ENCODE data around the gene MYO10.

DNA sequence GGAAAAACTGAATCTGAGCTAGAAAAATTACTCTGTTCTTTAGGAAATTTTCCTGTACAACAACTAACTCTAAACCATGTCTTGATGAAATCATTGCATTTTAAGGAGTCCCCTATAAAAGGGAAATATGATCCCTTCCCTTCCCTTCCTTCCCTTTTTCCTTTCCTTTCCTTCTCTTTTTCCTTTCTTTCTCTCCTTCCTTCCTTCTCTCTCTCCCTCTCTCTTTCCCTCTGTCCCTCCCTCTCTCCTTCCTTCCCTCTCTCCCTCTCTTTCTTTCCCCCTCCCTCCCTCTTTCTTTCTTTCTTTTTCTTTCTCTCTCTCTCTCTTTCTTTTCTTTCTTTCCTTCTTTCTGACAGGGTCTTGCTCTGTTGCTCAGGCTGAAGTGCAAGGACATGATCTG lies 42.2 kb upstream of the MYO10 start:
- TF ChIP-seq EZH2 (IDR thresholded peaks at IDR 0.05; ENCODE audit: borderline replicate concordance, low read depth, low read length, poor library complexity, severe bottlenecking): no peak
- TF ChIP-seq, protein P1, sequence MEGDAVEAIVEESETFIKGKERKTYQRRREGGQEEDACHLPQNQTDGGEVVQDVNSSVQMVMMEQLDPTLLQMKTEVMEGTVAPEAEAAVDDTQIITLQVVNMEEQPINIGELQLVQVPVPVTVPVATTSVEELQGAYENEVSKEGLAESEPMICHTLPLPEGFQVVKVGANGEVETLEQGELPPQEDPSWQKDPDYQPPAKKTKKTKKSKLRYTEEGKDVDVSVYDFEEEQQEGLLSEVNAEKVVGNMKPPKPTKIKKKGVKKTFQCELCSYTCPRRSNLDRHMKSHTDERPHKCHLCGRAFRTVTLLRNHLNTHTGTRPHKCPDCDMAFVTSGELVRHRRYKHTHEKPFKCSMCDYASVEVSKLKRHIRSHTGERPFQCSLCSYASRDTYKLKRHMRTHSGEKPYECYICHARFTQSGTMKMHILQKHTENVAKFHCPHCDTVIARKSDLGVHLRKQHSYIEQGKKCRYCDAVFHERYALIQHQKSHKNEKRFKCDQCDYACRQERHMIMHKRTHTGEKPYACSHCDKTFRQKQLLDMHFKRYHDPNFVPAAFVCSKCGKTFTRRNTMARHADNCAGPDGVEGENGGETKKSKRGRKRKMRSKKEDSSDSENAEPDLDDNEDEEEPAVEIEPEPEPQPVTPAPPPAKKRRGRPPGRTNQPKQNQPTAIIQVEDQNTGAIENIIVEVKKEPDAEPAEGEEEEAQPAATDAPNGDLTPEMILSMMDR (conservative IDR thresholded peaks at IDR 0.05; ENCODE audit: low read depth, low read length): no peak

Data from A673 (cell line).